ENCODE results near the gene FADS6.

GRCh38 chr17:74941128-74941725 is 47.8 kb upstream of the FADS6 start:
- TF ChIP-seq CTCF (IDR thresholded peaks at IDR 0.05) (no peak), POLR2A (IDR thresholded peaks at IDR 0.05) (no peak)
